ENCODE data around the gene RNF123. TPM values are rescaled to one million over a fixed set of nuclear protein-coding genes. Genes with fewer than 3 reads are reported as not detected.

Gene RNF123
- total and polyA plus RNA-seq, 2 donors (not counting 3 experiments of a cell fraction or from before 2014, with no cell fraction given) = 43.4 to 59.3 TPM

GRCh38 chr3:49711489-49711888, 22.1 kb downstream of the RNF123 start:
- Histone ChIP-seq H4K20me1 (replicated peaks; ENCODE audit: control insufficient read depth, extremely low read depth, insufficient read depth, low read length) (no peaks in the 10 kb centered on the region), H3K4me1 (ENCODE audit: control insufficient read depth, extremely low read depth, insufficient read depth, low read length) (no peaks in the 10 kb centered on the region), H3K9me1 (replicated peaks; ENCODE audit: control insufficient read depth, extremely low read depth, insufficient read depth, low read length) (no peaks in the 10 kb centered on the region), H3K79me2 (ENCODE audit: control insufficient read depth, insufficient read depth, low read length) (no peaks in the 10 kb centered on the region), H2AFZ (ENCODE audit: low read depth, low read length) (no peak overlapping the region), H3K4me3 (replicated peaks in 1 of 3; ENCODE audit: insufficient read depth in 1 of 3, low read depth in 1 of 3, low read length in 3 of 3) (no peak overlapping the region), H3K9me3 (replicated peaks; ENCODE audit: control insufficient read depth, insufficient read depth, low read length) (no peaks in the 10 kb centered on the region), H3K27ac (ENCODE audit: insufficient read depth, low read depth, low read length) (no peak overlapping the region), H3K27me3 (ENCODE audit: control insufficient read depth in 2 of 2, insufficient read depth in 2 of 2, low read length in 2 of 2) (no peaks in the 10 kb centered on the region), H3K9ac (replicated peaks; ENCODE audit: extremely low read depth, insufficient read depth, low read length) (no peak overlapping the region), H3K4me2 (ENCODE audit: insufficient read depth, low read length) (no peak overlapping the region), H3K36me3 (ENCODE audit: control insufficient read depth in 2 of 2, extremely low read depth in 1 of 2, insufficient read depth in 2 of 2, low read length in 2 of 2) (peaks cover 0 to 6% of the 10 kb centered on the region in 2 experiments)
- DNase-seq (ENCODE audit: low read depth, low spot score) = no peak
- FAIRE-seq = no peak
- POLR2A ChIA-PET = no interaction called here
- CTCF ChIA-PET = no interaction called here
- no peak for TF ChIP-seq GATA2 (IDR thresholded peaks at IDR 0.05; ENCODE audit: insufficient read depth, insufficient read length, low read depth, low read length)
- no TSS peak for BruUV-seq (replicated peaks)
- intact Hi-C loops (cut with micrococcal nuclease) = no loop called here
- dilution Hi-C loops (cut with MboI; ENCODE audit: extremely low pct_ligation_motif_present, low sequenced_read_pairs) = no loop called here

- CTCF ChIA-PET = interaction anchor here (1.1 kb wide), 1 partner anchor 11 kb away, joined by 3 read pairs; no protein-coding TSS in a partner anchor
- H3K4me2 ChIP-seq (ENCODE audit: insufficient read depth, low read length) = no peak overlapping the region
- intact Hi-C loops (cut with micrococcal nuclease) = no loop called here
- no peaks in the 10 kb centered on the region for H3K9me1 ChIP-seq (replicated peaks; ENCODE audit: control insufficient read depth, extremely low read depth, insufficient read depth, low read length)
- no peaks in the 10 kb centered on the region for H3K27me3 ChIP-seq (ENCODE audit: control insufficient read depth in 2 of 2, insufficient read depth in 2 of 2, low read length in 2 of 2)
- no peak overlapping the region for H3K9ac ChIP-seq (replicated peaks; ENCODE audit: extremely low read depth, insufficient read depth, low read length)
- H4K20me1 ChIP-seq (replicated peaks; ENCODE audit: control insufficient read depth, extremely low read depth, insufficient read depth, low read length) = no peaks in the 10 kb centered on the region
- DNase-seq (ENCODE audit: low read depth, low spot score) (no peak), FAIRE-seq (no peak)
- TF ChIP-seq JUN (IDR thresholded peaks at IDR 0.05; ENCODE audit: borderline replicate concordance, insufficient read depth, insufficient read length, low read depth) = no peak
- TF ChIP-seq POLR2A (IDR thresholded peaks at IDR 0.05; ENCODE audit: low read depth, low read length) = no peak
- TF ChIP-seq FOS (IDR thresholded peaks at IDR 0.05; ENCODE audit: borderline replicate concordance, insufficient read depth, low read length) = no peak
- TF ChIP-seq POLR2AphosphoS5 (IDR thresholded peaks at IDR 0.05; ENCODE audit: insufficient read depth, low read depth, low read length) = no peak
- TF ChIP-seq MYC (IDR thresholded peaks at IDR 0.05; ENCODE audit: low read depth, low read length) = no peak
- no peak for TF ChIP-seq EZH2 (IDR thresholded peaks at IDR 0.05; ENCODE audit: borderline replicate concordance, low read depth, low read length, severe bottlenecking)
- TF ChIP-seq GATA2 (IDR thresholded peaks at IDR 0.05; ENCODE audit: insufficient read depth, insufficient read length, low read depth, low read length) = no peak
- TF ChIP-seq CTCF (IDR thresholded peaks at IDR 0.05; ENCODE audit: extremely low read depth in 1 of 2, insufficient read depth in 1 of 2, low read depth in 1 of 2, low read length in 2 of 2) = no peak
- no peak for TF ChIP-seq MAX (IDR thresholded peaks at IDR 0.05; ENCODE audit: insufficient read depth, insufficient read length)
- no peaks in the 10 kb centered on the region for H3K4me1 ChIP-seq (ENCODE audit: control insufficient read depth, extremely low read depth, insufficient read depth, low read length)
- H2AFZ ChIP-seq (ENCODE audit: low read depth, low read length) = no peak overlapping the region
- H3K27ac ChIP-seq (ENCODE audit: insufficient read depth, low read depth, low read length) = no peak overlapping the region
- dilution Hi-C loops (cut with MboI; ENCODE audit: extremely low pct_ligation_motif_present, low sequenced_read_pairs) = no loop called here
- peaks cover 0 to 3% of the 10 kb centered on the region in 2 experiments for H3K36me3 ChIP-seq (ENCODE audit: control insufficient read depth in 2 of 2, extremely low read depth in 1 of 2, insufficient read depth in 2 of 2, low read length in 2 of 2)
- H3K4me3 ChIP-seq (replicated peaks in 1 of 3; ENCODE audit: insufficient read depth in 1 of 3, low read depth in 1 of 3, low read length in 3 of 3) = no peak overlapping the region
- POLR2A ChIA-PET = no interaction called here
- no peaks in the 10 kb centered on the region for H3K79me2 ChIP-seq (ENCODE audit: control insufficient read depth, insufficient read depth, low read length)
- BruUV-seq (replicated peaks) = no TSS peak
- no peaks in the 10 kb centered on the region for H3K9me3 ChIP-seq (replicated peaks; ENCODE audit: control insufficient read depth, insufficient read depth, low read length)
These were observed 22.8 kb downstream of the RNF123 start for GRCh38 chr3:49712166-49712565.
